Mammary epithelial cell (primary cell): ENCODE data around the gene MED25.

Source experiments
- CTCF ChIP-seq, 2 donors: IDR thresholded peaks in 1 of 2; conservative IDR thresholded peaks in 1 of 2; 2 replicates each; pipeline ENCODE4 v1.5.1; 2011 to 2012; ENCODE audit warnings: inconsistent platforms in 2 of 2, low read length in 2 of 2, mild to moderate bottlenecking in 2 of 2, control low read depth in 1 of 2, low read depth in 1 of 2; ENCODE audit not compliant: insufficient read depth in 1 of 2; ENCODE audit errors: extremely low read depth in 1 of 2
- EZH2 ChIP-seq: IDR thresholded peaks from 2 replicates; pipeline ENCODE4 v1.6.1; 2012; ENCODE audit warnings: low read length, inconsistent platforms, borderline replicate concordance

GRCh38 chr19:49823472-49823871 lies 5.4 kb downstream of the MED25 start:
- TF ChIP-seq CTCF (conservative IDR thresholded peaks at IDR 0.05 in 1 of 2, IDR thresholded peaks at IDR 0.05 in 1 of 2; ENCODE audit: extremely low read depth in 1 of 2, insufficient read depth in 1 of 2, low read depth in 1 of 2, low read length in 2 of 2): no peak
- no peak for TF ChIP-seq EZH2
